Fibroblast of pulmonary artery (primary cell): ENCODE measurements around the gene GNAS-AS1.
A peak's percentile ranks its signal among the peaks of the same experiment; 100 is the strongest.

ENCODE experiments used
- DNase-seq: peaks from one replicate; pipeline ENCODE4 v3.0.0-alpha.2; 2010; ENCODE audit warnings: low read depth
- H3K4me3 ChIP-seq: replicated peaks from 2 replicates; pipeline ENCODE4 v1.5.1; 2011; ENCODE audit warnings: low read depth, mild to moderate bottlenecking, control low read depth, low read length, moderate library complexity
- CTCF ChIP-seq: IDR thresholded peaks from 2 replicates; pipeline ENCODE4 v1.5.1; 2011; ENCODE audit warnings: mild to moderate bottlenecking, control low read depth, low read length, inconsistent platforms; ENCODE audit errors: missing control alignments

GNAS-AS1 gene

GRCh38 chr20:58886546-58886945 lies 35.8 kb upstream of the GNAS-AS1 start:
- no peak for DNase-seq
- no peak overlapping the region for H3K4me3 ChIP-seq
- TF ChIP-seq CTCF, result no peak

- no peak for TF ChIP-seq CTCF
- no peak overlapping the region for H3K4me3 ChIP-seq
- DNase-seq, result no peak
Measured at GRCh38 chr20:58884966-58885365, 34.3 kb upstream of the GNAS-AS1 start.

- H3K4me3 ChIP-seq, result no peak overlapping the region
- DNase-seq, result no peak
- no peak for TF ChIP-seq CTCF
Measured at GRCh38 chr20:58883241-58883691, 32.6 kb upstream of the GNAS-AS1 start.

- TF ChIP-seq CTCF, result no peak
- no peak for DNase-seq
- no peak overlapping the region for H3K4me3 ChIP-seq
Measured at GRCh38 chr20:58882704-58883089, 32.0 kb upstream of the GNAS-AS1 start.

GRCh38 chr20:58880994-58881752 lies 30.5 kb upstream of the GNAS-AS1 start:
- DNase-seq, result no peak
- no peak overlapping the region for H3K4me3 ChIP-seq
- peak; percentile 25 for TF ChIP-seq CTCF

GRCh38 chr20:58880441-58880840 lies 29.7 kb upstream of the GNAS-AS1 start:
- no peak for DNase-seq
- H3K4me3 ChIP-seq, result no peak overlapping the region
- no peak for TF ChIP-seq CTCF

GRCh38 chr20:58878399-58878798 lies 27.7 kb upstream of the GNAS-AS1 start:
- no peak overlapping the region for H3K4me3 ChIP-seq
- no peak for DNase-seq
- no peak for TF ChIP-seq CTCF
